Measurements from ENCODE around the gene TIMM23. TPM values are rescaled to one million over a fixed set of nuclear protein-coding genes. Genes with fewer than 3 reads are reported as not detected.

TIMM23 gene
- total RNA-seq: 112 and 115 TPM in 2 replicates

GRCh38 chr10:45972106-45972812, at the start of gene TIMM23:
TSS of gene TIMM23 (plus strand) at chr10:45972489. CDS start at chr10:45972625, 136 bp downstream.

GRCh38 chr10:46030091-46030937, 58.0 kb downstream of the TIMM23 start, which contains the start of gene NCOA4:
TSS of gene NCOA4 (minus strand) at chr10:46030623. CDS start at chr10:46016680, 13,943 bp downstream.

GRCh38 chr10:46046261-46046660, 74.0 kb downstream of the TIMM23 start, which contains the start of gene MSMB:
TSS of gene MSMB (minus strand) at chr10:46046269. CDS start at chr10:46046237, 32 bp downstream.

Other genes with a start within 250 kb of the TIMM23 start
- gene WASHC2C, start 245.2 kb upstream of the TIMM23 start, total RNA-seq: 35.1 and 38.9 TPM in 2 replicates
- 1.8 and 2.7 TPM in 2 replicates for gene AGAP4, start 125.0 kb upstream of the TIMM23 start, total RNA-seq
- 148 and 150 TPM in 2 replicates for gene NCOA4, start 58.1 kb downstream of the TIMM23 start, total RNA-seq
- not detected in 2 replicates for gene MSMB, start 73.8 kb downstream of the TIMM23 start, total RNA-seq

Data from mammary microvascular endothelial cell (primary cell).